Endothelial cell of umbilical vein (primary cell): ENCODE measurements around the gene FTO.

Experiments
- CTCF ChIP-seq, 2 donors: IDR thresholded peaks; 1 replicate in 1 of 2; 2 replicates in 1 of 2; pipeline ENCODE4 v1.5.1; 2011; ENCODE audit warnings: low read length in 2 of 2, mild to moderate bottlenecking in 2 of 2, moderate library complexity in 2 of 2, control low read depth in 1 of 2, inconsistent platforms in 1 of 2, low read depth in 1 of 2; ENCODE audit not compliant: insufficient read depth in 1 of 2; ENCODE audit errors: extremely low read depth in 1 of 2
- FOS ChIP-seq: IDR thresholded peaks from 2 replicates; pipeline ENCODE4 v1.6.1; 2011; ENCODE audit warnings: mild to moderate bottlenecking, low read length, moderate library complexity, borderline replicate concordance; ENCODE audit not compliant: insufficient read depth
- POLR2A ChIP-seq: IDR thresholded peaks from 2 replicates; pipeline ENCODE4 v1.6.1; 2012; ENCODE audit warnings: low read depth, mild to moderate bottlenecking, control low read depth, low read length

- no peak for TF ChIP-seq CTCF (IDR thresholded peaks at IDR 0.05; ENCODE audit: extremely low read depth in 1 of 2, insufficient read depth in 1 of 2, low read depth in 1 of 2, low read length in 2 of 2)
- TF ChIP-seq FOS, result no peak
- no peak for TF ChIP-seq POLR2A
Measured at GRCh38 chr16:54009464-54010176, 305.7 kb downstream of the FTO start.
